KG1 (cell line): ENCODE measurements around the gene VWA7.

ENCODE experiments used
- DNase-seq: peaks from one replicate; lab custom pipeline; 2025; lab: John Stamatoyannopoulos, UW

Gene VWA7

GRCh38 chr6:31778999-31779885 lies 2.1 kb upstream of the VWA7 start:
- DNase-seq, result no peak

DNA sequence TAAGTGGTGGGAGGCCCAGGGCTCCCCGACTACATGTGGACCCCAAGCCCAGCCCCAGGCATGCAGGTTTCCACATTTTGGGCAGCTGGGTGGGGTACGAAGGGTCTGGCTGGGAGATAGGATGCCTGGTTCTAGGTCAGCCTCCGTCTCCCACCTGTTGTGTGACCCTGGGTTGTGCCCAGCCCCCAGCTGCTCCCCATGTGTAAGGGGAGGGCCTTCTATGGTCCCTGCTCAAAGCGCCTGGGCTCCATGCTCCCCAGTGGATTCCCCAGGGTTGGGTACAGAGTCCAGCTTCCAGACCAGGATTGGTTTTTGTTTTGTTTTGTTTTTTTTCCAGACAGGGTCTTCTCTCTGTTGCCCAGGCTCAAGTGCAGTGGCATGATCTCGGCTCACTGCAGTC lies 1.1 kb upstream of the VWA7 start:
- DNase-seq, result no peak

GRCh38 chr6:31777667-31778050 lies 531 bp upstream of the VWA7 start:
- no peak for DNase-seq

DNA sequence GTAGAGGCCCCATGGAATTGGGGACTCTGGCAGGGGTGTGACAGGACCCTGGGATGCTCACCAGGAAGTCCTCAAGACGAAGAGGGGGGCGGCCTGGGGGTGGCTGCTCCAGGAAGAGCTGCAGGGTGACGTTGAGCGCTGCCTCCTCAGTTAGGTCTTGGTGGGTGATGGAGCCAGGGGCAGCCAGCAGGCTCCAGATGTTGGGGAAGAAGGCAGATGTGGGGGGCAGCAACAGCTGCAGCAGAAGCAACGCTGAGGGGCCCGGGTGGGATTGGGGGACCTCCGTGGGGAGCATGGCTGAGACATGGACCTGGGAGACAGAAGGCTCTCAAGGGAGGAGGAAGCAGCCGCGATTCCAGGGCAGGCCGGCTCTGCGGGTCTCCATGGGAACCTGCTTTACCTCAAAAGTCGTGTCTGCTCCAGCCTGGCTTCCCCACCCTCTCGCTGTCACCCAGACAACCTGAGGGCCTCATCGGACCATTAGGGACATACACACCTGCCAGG lies 591 bp downstream of the VWA7 start:
- DNase-seq, result no peak

- no peak for DNase-seq
These were observed 1.3 kb downstream of the VWA7 start for GRCh38 chr6:31775633-31776484.

DNA sequence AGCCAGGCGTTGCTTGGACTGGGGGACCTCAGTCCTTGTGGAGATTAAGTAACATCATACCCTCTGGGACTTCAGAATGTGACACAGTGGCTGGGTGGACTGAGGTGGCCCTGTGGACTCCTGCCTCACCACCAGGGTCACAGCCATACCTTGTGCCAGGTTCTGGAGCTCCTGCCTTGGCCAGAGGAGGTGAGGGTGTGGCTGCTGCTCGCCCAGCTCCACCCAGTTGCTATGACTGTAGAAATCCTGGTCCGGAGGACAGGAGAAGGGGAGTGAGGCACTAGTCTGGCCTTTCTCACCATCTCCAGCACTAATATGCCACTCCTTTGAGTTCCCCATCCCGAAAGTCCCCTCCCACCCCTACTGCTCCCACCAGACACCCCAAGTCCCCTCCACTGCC lies 1.9 kb downstream of the VWA7 start:
- DNase-seq, result no peak

GRCh38 chr6:31771992-31772358 lies 5.2 kb downstream of the VWA7 start:
- no peak for DNase-seq

DNA sequence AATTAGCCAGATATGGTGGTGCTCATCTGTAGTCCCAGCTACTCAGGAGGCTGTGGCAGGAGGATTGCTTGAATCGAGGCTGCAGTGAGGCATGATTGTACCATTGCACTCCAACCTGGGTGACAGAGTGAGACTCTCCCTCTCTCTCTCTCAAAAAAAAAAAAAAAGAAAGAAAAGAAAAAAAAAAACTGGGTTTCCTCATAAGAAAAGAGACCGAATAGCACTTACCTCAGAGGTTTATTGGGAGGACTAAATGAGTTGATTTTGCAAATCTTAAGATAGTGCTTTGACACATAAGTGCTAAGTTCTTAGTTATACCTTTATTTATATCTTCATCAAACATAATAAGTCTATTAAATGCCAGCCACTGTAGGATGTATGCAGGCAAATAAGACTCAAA lies 6.3 kb downstream of the VWA7 start:
- DNase-seq, result no peak

DNA sequence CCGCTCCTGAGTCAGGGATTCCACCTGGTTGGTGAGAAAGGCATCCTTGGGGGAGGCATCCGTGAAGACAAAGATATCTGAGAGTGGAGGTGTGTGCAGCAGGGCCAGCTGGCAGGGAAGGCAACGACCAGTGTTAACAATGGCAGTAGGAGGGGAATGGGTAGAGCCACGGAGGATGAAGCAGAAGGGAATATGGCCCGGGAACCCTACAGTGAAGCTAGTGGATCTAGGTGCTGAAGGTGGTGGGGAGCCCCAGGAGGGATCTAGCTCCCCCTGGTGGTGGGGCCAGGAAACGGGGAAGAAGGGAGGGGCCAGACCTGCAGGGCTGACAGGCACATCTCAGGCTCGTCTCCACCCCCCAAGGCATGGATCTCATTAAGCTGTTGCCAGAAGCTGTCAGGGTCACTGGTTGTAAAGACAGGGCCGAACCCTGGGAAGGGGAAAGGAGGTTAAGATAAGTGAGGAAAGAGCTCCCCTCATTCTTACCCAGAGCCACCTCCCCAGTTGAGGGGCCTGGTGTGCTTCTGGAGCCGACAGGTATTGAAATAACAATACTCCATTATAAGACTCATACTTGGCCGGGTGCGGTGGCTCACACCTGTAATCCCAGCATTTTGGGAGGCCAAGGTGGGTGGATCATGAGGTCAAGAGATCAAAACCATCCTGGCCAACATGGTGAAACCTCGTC lies 7.3 kb downstream of the VWA7 start:
- peak; percentile 72 for DNase-seq

DNA sequence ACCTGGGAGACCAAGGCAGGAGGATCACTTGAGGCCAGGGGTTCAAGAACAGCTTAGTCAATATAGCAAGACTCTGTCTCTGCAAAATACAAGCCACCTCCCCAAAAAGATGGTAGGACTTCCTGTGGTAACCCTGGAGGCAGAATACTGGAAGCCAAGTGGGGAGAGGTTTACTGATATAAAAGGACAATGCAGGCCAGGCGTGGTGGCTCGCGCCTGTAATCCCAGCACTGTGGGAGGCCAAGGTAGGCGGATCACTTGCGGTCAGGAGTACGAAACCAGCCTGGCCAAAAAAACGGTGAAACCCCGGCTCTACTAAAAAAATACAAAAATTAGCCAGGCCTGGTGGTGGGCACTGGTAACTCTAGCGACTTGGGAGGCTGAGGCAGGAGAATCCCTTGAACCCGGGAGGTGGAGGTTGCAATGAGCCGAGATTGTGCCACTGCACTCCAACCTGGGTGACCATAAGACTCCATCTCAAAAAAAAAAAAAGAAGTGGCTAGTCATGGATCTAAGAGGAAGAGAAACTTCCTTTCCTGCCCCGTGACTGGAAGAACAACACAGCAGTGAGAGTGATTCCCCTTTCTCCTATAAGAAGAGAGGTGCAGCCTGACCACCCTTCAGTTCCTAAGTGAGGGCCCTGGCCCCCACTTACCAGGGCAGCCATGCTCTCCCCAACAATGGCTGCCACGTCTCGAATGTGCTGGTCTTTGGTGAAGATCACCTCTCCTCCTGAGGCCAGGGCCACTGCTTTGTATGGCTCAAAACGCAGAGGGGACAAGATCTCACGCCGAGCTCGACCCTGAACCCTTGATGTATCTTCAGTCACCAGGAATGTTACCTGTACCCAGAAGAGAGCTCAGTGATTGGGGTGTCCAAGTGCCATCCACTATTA lies 8.5 kb downstream of the VWA7 start:
- no peak for DNase-seq

- DNase-seq, result no peak
These were observed 10.0 kb downstream of the VWA7 start for GRCh38 chr6:31767096-31767645.

DNA sequence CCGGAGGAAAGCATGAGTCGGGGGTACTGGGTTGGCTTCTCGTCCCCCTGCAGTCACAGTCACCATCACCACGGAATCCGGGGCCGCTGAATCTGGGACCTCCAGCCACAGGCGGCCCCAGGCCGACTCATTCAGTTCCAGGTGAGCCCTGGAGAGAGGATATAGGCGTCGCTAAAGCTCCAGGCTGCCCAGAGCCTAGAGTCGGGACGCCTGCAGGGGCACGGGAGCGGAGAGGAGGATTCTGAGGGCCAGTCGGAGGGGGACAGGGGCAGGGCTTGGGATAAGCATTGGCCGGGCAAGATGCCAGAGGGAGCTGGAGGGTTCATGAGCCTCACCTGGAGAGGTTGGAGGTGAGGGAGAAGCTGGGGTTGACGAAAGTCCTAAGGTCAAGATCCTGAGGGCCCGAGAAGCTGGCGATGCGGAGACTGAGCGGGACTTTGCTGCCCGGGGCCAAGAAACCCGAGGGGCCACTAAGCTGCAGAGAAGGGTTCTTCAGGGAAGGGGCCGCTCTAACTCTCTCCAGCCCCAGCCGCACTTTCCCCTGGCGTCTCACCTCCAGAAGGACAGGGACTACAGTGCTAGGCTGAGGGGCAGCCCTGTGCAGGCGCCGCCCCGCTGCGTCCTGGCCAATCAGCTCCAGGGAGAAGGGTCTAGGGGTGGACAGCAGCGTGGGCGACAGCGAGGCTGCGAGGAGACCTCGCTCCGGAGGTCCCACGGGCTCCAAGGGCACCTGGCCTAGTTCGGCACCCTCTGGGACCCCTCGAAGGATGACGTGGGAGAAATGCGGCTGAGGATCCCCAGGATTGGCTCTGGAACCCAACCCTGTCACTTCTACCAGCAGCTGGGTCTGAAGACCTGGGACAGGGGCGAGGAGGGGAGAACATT lies 11.0 kb downstream of the VWA7 start:
- no peak for DNase-seq

- DNase-seq, result no peak
These were observed 11.6 kb downstream of the VWA7 start for GRCh38 chr6:31765559-31765909.

DNA sequence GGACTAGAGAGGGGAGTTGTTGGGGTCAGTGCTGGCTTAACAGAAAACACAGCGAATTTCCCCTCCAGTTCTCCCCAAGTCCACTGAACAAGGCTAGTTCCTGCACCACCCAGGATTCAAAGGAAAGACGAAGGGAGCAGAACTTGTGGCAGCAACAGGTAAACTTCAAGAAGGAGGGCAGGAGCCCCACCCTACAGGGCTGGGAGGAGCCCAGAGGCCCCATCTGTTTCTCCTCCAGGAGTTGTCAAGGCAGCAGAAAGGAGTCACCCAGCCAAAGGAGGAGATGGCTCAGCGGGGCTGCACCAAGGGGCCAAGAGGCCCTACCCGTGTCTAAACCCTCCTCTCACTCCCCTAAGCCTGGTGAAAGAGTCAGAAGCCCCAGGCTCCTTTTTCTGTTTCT lies 12.9 kb downstream of the VWA7 start:
- no peak for DNase-seq

DNA sequence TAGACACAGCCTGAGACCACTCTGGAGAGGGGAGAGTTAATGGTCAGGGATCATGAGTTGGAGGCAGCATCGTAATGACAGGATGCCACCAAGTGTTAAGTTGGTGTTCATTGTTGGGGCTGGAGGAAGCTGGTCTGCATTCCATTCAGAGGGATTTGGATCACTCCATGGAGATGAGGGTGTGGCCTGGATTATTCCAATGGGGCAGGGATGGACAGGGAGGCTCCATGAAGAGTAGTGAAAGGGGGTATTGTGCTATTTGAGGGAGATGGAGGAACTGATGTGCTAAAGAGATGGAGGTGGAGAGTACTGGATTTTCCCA lies 13.5 kb downstream of the VWA7 start:
- DNase-seq, result no peak

- DNase-seq, result no peak
These were observed 14.1 kb downstream of the VWA7 start for GRCh38 chr6:31762878-31763618.

- no peak for DNase-seq
These were observed 14.8 kb downstream of the VWA7 start, which contains the start of gene SAPCD1 for GRCh38 chr6:31762356-31762755. Gene SAPCD1, plus strand, starts transcription at chr6:31762656. Its CDS starts 399 bp downstream, at chr6:31763055.

DNA sequence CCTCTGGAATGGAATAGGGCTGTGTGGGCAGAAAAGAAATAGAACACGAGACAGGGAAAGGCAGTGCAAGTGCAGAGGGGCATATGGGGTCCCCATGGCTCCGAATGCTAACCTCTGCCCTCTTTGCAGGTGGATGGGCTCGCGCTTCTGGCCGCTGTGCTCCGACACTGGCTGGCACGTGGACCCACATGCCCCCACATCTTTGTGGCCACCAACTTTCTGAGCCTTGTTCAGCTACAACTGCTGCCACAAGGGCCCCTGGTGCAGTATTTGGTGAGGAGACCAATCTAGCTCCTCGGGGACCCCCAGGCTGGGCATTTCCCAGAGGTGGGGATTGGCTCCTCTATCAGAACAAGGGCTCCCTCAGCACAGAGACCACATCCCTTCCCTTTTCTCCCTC lies 15.8 kb downstream of the VWA7 start:
- no peak for DNase-seq

DNA sequence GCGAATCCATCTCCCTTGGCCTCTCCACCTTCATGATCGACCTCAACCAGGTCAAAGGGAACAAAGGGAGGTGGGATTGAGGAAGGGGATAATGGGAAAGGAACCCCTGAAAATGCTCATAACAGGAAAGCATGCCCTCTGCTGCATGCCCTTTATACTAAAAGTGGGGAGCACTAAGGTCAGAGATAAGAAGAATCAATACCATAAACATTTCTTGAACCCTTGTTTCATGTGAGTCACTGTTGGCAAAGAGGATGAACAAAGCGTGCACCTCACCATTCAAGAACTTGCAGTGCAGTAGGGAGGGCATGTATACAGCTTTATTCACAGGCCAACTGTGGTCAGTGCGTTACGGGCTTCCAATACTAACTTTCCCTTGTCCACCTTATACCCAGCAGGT lies 16.3 kb downstream of the VWA7 start:
- DNase-seq, result no peak

- no peak for DNase-seq
These were observed 18.8 kb downstream of the VWA7 start for GRCh38 chr6:31758281-31758680.
